ENCODE measurements around the gene ZNF81.
"Not testable (repeated sequence)": the region's sequence is repeated elsewhere in the genome, so short reads cannot be mapped to it uniquely, and the experiment has no call there.

The ZNF81 gene

DNA sequence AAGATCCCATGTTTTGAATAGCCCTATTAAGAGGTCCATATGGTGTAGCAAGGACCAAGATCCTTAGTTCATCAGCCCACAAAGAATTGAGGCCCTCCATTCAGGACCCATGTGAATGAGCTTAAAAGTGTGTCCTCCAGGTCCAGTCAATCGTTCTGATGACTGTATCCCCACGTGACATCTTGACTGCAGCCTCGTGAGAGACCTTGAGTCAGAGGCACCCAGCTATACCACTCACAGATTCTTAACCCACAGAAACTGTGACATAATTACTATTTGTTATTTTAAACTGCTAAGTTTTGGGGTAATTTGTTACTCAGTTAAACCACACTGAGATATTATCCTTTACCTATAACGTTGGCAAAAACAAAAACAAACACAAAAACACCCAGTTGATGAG is 104.7 kb downstream of the ZNF81 start:
- TF ChIP-seq, protein P1, sequence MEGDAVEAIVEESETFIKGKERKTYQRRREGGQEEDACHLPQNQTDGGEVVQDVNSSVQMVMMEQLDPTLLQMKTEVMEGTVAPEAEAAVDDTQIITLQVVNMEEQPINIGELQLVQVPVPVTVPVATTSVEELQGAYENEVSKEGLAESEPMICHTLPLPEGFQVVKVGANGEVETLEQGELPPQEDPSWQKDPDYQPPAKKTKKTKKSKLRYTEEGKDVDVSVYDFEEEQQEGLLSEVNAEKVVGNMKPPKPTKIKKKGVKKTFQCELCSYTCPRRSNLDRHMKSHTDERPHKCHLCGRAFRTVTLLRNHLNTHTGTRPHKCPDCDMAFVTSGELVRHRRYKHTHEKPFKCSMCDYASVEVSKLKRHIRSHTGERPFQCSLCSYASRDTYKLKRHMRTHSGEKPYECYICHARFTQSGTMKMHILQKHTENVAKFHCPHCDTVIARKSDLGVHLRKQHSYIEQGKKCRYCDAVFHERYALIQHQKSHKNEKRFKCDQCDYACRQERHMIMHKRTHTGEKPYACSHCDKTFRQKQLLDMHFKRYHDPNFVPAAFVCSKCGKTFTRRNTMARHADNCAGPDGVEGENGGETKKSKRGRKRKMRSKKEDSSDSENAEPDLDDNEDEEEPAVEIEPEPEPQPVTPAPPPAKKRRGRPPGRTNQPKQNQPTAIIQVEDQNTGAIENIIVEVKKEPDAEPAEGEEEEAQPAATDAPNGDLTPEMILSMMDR (IDR thresholded peaks at IDR 0.05): no peak
- H3K36me3 Mint-ChIP-seq (ENCODE audit: low read depth): no peaks in the 10 kb centered on the region
- no peak overlapping the region for H3K4me3 Mint-ChIP-seq
- H3K9me3 Mint-ChIP-seq: peaks cover 66% of the 10 kb centered on the region
- peaks cover 11% of the 10 kb centered on the region for H3K27me3 Mint-ChIP-seq (ENCODE audit: low read depth, poor library complexity)
- H3K27ac Mint-ChIP-seq: no peak overlapping the region
- DNase-seq: no peak
- H3K4me1 Mint-ChIP-seq: peaks cover 1% of the 10 kb centered on the region

DNA sequence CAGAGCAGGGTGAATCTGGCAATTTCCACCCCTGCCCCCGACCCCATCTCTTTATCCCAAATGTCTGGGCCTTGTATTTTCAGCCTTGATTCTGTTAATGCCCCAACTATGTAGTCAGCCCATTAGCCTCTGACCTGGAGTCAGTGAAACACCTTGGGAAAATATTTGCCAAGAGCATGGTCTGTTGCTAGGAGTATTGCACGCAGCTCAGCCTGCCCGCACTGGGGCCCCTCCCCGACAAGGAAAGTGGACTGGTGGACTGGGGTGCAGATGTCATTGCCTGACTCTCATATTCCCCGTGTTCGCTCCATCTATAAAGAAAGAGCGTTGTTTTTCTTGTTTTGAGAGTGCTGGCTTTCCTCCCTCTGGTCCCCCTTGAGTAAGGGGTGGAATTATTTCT is 118.6 kb downstream of the ZNF81 start:
- peaks cover 66% of the 10 kb centered on the region for H3K9me3 Mint-ChIP-seq
- not testable (repeated sequence) for H3K4me3 Mint-ChIP-seq; DNase-seq; H3K36me3 Mint-ChIP-seq (ENCODE audit: low read depth); H3K27ac Mint-ChIP-seq; H3K27me3 Mint-ChIP-seq (ENCODE audit: low read depth, poor library complexity); H3K4me1 Mint-ChIP-seq

DNA sequence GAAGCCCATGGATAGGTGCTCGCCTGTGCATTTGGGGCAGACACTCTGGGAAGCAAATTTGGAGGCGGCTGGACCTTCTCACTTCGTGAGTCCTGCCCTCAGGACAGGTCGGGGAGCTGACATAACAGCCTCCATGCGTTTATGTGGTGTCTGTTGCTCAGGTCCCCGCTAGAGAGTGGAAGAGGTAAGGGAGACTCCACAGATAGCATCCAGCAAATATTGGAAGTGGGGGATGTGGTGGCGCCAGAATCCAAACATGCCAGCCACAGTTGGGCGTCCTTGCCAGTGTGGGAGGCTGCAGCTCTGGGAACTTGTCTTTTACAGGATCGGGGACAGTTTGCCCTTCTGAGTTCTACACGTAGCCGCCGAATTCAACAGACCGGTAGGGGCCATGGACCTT is 119.3 kb downstream of the ZNF81 start:
- Mint-ChIP-seq H3K9me3 (peaks cover 65% of the 10 kb centered on the region), H3K36me3 (ENCODE audit: low read depth) (no peaks in the 10 kb centered on the region), H3K27ac (no peak overlapping the region), H3K4me1 (no peaks in the 10 kb centered on the region), H3K27me3 (ENCODE audit: low read depth, poor library complexity) (no peaks in the 10 kb centered on the region), H3K4me3 (no peak overlapping the region)
- TF ChIP-seq, protein P1 (IDR thresholded peaks at IDR 0.05): no peak
- no peak for DNase-seq

DNA sequence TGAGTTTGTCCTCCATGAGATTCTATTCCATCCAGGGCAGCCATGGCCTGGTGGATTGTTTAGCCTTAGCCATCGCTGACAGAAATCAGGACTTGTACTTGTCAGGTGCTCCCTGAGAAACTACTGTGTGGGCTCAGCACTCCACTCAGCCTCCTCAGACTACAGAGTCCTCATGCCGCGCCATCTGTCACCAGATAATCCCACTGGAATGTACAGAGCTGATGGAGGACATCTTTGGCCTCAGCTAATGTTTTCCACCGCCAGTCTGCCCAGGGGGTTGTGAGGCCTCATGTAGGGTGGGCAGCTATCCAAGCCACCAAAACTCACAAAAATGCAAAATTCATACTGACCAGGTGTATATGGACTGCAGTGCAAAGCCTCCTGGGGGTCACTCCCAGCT is 121.5 kb downstream of the ZNF81 start:
- not testable (repeated sequence) for H3K36me3 Mint-ChIP-seq (ENCODE audit: low read depth); H3K4me3 Mint-ChIP-seq; H3K27ac Mint-ChIP-seq; H3K4me1 Mint-ChIP-seq; DNase-seq; H3K27me3 Mint-ChIP-seq (ENCODE audit: low read depth, poor library complexity)
- H3K9me3 Mint-ChIP-seq: peaks cover 62% of the 10 kb centered on the region

DNA sequence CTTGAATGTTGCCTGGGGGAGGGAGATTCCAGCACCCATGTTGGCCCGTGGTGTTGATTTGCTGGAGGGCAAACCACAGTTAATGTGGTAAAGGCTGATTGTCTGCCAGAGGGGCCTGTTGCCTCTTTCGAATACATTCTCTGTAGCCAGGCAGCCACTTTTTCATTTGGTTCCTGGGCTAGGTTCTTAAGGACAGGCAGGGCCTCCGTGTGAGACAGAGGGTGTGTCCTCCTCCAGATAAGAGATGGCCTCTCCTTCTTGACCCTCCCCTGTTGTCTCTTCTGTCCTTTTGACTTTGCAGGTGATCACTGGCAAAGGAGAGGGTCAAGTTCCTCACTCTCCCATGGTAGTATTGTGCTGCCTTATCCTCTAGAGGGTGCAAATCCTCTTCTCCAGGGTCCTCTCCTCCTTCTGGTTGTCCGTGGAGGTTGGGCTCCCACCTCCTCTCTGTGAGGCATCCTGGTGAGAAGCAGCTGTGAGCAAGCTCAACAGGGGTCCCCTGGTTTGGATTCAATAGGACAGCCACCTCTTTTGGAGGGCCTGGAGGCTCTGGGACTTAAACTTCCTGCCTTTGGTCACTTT is 122.2 kb downstream of the ZNF81 start:
- Mint-ChIP-seq H3K9me3 (peaks cover 61% of the 10 kb centered on the region), H3K36me3 (ENCODE audit: low read depth) (no peaks in the 10 kb centered on the region), H3K27me3 (ENCODE audit: low read depth, poor library complexity) (no peaks in the 10 kb centered on the region), H3K27ac (no peak overlapping the region), H3K4me3 (no peak overlapping the region), H3K4me1 (no peaks in the 10 kb centered on the region)
- DNase-seq: no peak
- TF ChIP-seq, protein P1 (IDR thresholded peaks at IDR 0.05): no peak

DNA sequence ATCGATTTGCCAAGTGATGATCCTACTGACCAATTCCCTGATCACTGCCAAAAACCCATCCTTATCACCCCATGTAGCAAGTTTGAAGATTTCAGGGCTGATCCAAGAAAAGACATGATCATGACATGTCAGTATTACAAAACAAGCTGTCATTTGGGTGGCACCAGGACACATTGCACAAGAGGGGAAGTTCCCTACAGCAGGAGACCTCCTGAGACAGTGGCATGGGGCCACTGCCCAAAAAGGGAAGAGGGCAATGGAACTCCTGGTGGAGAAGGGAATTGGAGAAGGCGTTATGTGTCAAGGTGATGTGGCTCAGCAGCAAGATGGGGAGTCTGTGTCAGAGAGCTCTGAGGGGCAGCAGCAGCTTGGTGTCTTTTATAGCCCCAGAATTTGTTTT is 123.7 kb downstream of the ZNF81 start:
- DNase-seq: no peak
- H3K27me3 Mint-ChIP-seq (ENCODE audit: low read depth, poor library complexity): no peaks in the 10 kb centered on the region
- no peak overlapping the region for H3K4me3 Mint-ChIP-seq
- H3K27ac Mint-ChIP-seq: no peak overlapping the region
- TF ChIP-seq, protein P1 (IDR thresholded peaks at IDR 0.05): no peak
- H3K9me3 Mint-ChIP-seq: peaks cover 71% of the 10 kb centered on the region
- H3K36me3 Mint-ChIP-seq (ENCODE audit: low read depth): no peaks in the 10 kb centered on the region
- H3K4me1 Mint-ChIP-seq: no peaks in the 10 kb centered on the region

DNA sequence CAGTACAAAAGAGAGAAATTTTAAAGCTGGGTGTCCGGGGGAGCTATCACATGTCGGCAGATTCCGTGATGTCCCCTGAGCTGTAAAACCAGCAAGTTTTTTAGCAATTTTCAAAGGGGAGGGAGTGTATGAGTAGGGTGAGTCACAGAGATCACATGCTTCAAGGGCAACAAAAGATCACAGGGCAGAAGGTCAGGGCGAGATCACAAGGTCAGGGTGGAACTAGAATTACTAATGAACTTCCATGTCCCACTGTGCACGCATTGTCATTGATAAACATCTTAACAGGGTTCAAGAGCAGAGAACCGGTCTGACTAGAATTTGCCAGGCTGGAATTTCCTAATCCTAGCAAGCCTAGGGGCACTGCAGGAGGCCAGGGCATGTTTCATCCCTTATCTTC is 125.1 kb downstream of the ZNF81 start:
- not testable (repeated sequence) for H3K4me3 Mint-ChIP-seq; H3K27ac Mint-ChIP-seq; DNase-seq; H3K27me3 Mint-ChIP-seq (ENCODE audit: low read depth, poor library complexity); H3K4me1 Mint-ChIP-seq; H3K36me3 Mint-ChIP-seq (ENCODE audit: low read depth)
- peaks cover 68% of the 10 kb centered on the region for H3K9me3 Mint-ChIP-seq

DNA sequence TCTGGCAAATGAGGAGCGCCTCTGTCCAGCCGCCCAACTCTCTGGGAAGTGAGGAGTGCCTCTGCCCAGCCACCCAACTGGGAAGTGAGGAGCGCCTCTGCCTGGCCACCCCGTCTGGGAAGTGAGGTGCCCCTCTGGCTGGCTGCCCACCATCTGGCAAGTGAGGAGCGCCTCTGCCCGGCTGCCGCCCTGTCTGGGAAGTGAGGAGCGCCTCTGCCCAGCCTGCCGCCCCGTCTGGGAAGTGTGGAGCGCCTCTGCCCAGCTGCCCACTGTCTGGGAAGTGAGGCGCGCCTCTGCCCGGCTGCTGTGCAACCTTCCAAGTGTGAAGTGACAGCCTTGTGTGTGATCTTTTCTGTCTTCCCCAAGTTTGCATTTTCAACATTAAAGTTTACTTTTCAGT is 128.8 kb downstream of the ZNF81 start:
- H3K27ac Mint-ChIP-seq; H3K27me3 Mint-ChIP-seq (ENCODE audit: low read depth, poor library complexity); DNase-seq; H3K4me3 Mint-ChIP-seq; H3K4me1 Mint-ChIP-seq; H3K36me3 Mint-ChIP-seq (ENCODE audit: low read depth): not testable (repeated sequence)
- H3K9me3 Mint-ChIP-seq: peaks cover 83% of the 10 kb centered on the region

All from nephron progenitor cell (in vitro differentiated cells).